ENCODE data around the gene PAFAH2.
"Not testable (repeated sequence)": the region's sequence is repeated elsewhere in the genome, so short reads cannot be mapped to it uniquely, and the experiment has no call there.

The PAFAH2 gene

DNA sequence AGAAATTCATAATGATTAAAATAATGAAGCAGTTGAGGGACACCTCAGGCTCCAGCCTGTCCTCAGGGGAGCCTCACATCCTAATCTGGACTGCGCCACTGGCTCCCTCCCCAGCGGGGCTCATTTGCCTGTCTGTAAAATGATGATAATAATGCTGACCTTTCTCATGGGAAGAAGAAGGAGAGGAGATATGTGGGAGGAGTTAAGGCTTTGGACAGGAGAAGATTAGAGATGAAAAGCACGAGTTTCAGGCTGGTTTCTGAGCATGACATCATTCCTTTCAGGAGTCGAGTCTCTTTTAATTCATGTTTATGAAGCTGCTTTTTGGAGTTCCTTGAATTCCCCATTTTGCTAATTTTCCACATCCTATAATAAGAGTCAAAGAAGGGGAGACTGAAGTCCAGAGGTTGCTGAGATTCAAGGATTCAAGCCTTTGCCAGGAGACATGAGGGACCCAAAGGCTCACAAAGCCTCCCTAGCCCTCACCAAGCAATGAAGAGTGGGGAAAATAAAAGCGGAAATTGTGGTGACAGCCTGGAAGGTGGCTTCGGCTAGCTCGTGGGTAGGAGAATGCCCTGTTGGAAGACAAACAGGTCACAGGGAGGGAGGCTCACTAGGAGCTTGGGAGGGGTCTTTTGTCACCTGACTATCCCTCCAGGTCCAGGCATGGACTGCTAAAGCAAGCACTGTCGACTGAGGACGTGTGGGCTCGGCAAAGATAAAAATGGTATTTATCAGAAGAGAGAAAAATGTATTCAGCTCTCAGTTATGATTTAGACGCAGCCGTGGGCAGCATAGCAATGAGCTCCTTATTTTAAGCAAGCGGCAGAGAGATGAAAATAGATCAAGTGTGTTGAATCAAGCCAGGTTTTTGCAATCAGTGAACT, 64.1 kb downstream of the PAFAH2 start:
- H3K9ac ChIP-seq (ENCODE audit: low read depth in 1 of 2, low read length in 2 of 2) = no peak overlapping the region
- no peaks in the 10 kb centered on the region for H3K4me1 ChIP-seq (ENCODE audit: control insufficient read depth in 2 of 2, insufficient read depth in 2 of 2, low read length in 2 of 2)
- H3K9me3 ChIP-seq (ENCODE audit: control insufficient read depth in 2 of 2, low read length in 2 of 2) = no peaks in the 10 kb centered on the region
- H3K27ac ChIP-seq (ENCODE audit: low read depth in 2 of 2, low read length in 2 of 2) = no peak overlapping the region
- H3K4me3 ChIP-seq (ENCODE audit: low read length in 2 of 2) = no peak overlapping the region
- no peaks in the 10 kb centered on the region for H3K36me3 ChIP-seq (ENCODE audit: control insufficient read depth in 2 of 2, insufficient read depth in 2 of 2, low read length in 2 of 2)
- peaks cover 0 to 3% of the 10 kb centered on the region in 2 donors for H3K27me3 ChIP-seq (ENCODE audit: control insufficient read depth in 2 of 2, insufficient read depth in 2 of 2, low read length in 2 of 2)

DNA sequence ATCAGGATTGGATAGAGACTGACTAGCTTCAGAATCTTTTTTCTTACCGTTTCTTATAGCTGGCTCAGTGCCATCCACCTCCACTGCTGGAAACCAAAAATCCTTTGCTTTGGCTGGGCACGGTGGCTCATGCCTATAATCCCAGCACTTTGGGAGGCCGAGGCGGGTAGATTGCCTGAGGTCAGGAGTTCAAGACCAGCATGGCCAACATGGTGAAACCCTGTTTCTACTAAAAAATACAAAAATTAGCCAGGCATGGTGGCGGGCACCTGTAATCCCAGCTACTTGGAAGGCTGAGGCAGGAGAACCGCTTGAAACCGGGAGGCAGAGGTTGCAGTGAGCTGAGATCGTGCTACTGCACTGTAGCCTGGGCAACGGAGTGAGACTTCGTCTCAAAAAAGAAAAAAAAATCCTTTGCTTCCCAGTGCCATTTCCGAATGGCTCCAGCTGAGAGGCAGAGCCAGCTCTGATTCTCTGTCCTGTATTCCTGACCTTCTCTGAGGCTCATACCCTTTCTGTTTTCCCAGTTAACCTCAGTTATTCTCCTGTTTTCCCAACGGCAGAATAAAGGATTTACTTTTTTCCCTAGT, 65.0 kb downstream of the PAFAH2 start:
- not testable (repeated sequence) for H3K27me3 ChIP-seq (ENCODE audit: control insufficient read depth in 2 of 2, insufficient read depth in 2 of 2, low read length in 2 of 2); H3K36me3 ChIP-seq (ENCODE audit: control insufficient read depth in 2 of 2, insufficient read depth in 2 of 2, low read length in 2 of 2); H3K4me1 ChIP-seq (ENCODE audit: control insufficient read depth in 2 of 2, insufficient read depth in 2 of 2, low read length in 2 of 2); H3K9ac ChIP-seq (ENCODE audit: low read depth in 1 of 2, low read length in 2 of 2); H3K4me3 ChIP-seq (ENCODE audit: low read length in 2 of 2); H3K27ac ChIP-seq (ENCODE audit: low read depth in 2 of 2, low read length in 2 of 2); H3K9me3 ChIP-seq (ENCODE audit: control insufficient read depth in 2 of 2, low read length in 2 of 2)

DNA sequence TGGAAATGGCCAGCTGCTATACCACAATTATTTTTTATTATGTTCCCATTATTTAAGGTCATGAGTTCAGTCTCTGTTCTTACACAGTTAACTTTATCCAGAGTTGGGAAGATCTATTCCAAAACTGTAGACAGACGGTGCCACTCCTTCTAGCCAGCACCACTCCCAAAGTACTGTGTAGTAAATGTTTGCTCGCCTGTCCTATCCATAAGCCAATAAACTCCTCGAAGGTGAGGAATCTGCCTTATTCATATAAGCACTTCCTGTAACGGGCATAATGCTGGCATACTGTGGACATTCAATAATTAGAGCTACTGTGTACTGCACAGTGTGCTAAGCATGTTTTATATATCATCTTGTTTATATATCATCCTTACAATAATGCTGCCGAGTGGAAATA, 65.5 kb downstream of the PAFAH2 start:
- Histone ChIP-seq H3K4me1 (ENCODE audit: control insufficient read depth in 2 of 2, insufficient read depth in 2 of 2, low read length in 2 of 2) (no peaks in the 10 kb centered on the region), H3K36me3 (ENCODE audit: control insufficient read depth in 2 of 2, insufficient read depth in 2 of 2, low read length in 2 of 2) (no peaks in the 10 kb centered on the region), H3K9ac (ENCODE audit: low read depth in 1 of 2, low read length in 2 of 2) (no peak overlapping the region), H3K4me3 (ENCODE audit: low read length in 2 of 2) (no peak overlapping the region), H3K27me3 (ENCODE audit: control insufficient read depth in 2 of 2, insufficient read depth in 2 of 2, low read length in 2 of 2) (peaks cover 0 to 3% of the 10 kb centered on the region in 2 donors), H3K9me3 (ENCODE audit: control insufficient read depth in 2 of 2, low read length in 2 of 2) (no peaks in the 10 kb centered on the region), H3K27ac (ENCODE audit: low read depth in 2 of 2, low read length in 2 of 2) (no peak overlapping the region)

DNA sequence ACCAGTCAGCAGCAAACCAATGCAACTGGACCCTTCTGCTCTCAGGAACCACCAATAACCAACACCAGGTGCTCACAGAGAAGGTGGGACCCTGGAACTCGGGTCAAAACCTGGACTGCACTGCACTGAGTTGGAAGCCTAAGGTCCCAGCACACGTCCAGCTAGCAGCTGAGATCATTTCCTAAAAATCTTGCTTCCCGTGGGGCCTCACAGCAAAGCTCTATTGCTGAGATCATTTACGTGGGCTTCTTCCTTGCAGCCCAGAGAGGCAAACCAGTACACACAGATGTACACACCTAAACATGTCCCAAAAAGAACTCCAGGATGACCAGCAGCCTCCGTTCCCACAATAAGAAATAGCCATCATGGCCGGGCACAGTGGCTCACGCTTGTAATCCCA, 68.8 kb downstream of the PAFAH2 start:
- Histone ChIP-seq H3K9me3 (ENCODE audit: control insufficient read depth in 2 of 2, low read length in 2 of 2) (no peaks in the 10 kb centered on the region), H3K36me3 (ENCODE audit: control insufficient read depth in 2 of 2, insufficient read depth in 2 of 2, low read length in 2 of 2) (no peaks in the 10 kb centered on the region), H3K4me3 (ENCODE audit: low read length in 2 of 2) (no peak overlapping the region), H3K4me1 (ENCODE audit: control insufficient read depth in 2 of 2, insufficient read depth in 2 of 2, low read length in 2 of 2) (no peaks in the 10 kb centered on the region), H3K27ac (ENCODE audit: low read depth in 2 of 2, low read length in 2 of 2) (no peak overlapping the region), H3K27me3 (ENCODE audit: control insufficient read depth in 2 of 2, insufficient read depth in 2 of 2, low read length in 2 of 2) (no peaks in the 10 kb centered on the region), H3K9ac (ENCODE audit: low read depth in 1 of 2, low read length in 2 of 2) (no peak overlapping the region)

DNA sequence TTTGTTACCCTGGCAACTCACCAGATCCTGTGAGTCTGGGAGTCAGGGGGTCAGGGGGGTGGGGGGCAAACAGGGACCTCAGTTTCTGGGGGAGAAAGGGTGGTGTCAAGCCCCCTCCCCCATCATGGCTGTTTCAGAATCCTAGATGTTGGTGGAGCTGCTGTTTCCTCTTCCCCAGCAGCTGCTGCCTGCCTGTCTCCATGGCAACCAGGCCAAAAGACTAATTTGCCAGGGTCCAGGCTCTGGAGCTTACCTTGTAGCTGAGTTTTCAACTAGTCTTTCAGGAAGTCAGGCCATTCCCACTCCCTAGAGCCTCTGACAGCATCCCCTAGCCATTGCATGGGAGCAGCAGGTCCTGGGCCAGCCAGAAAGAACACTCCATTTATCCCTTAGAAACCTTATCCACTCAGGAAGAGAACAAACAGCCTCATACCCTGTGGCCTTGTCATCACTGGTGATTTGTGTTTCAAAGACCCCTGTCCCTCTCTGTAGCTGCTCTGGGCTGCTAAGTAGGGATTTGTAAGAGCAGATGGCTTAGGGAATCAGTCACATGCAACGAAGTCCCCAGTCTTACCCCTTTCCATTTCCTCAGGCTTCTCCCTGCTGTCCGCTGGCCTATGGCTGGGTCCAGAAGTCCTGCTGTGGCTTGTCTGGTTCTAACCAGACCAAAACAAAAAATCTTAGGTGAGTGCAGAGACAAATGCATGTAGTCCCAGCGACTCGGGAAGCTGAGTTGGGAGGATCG, 70.2 kb downstream of the PAFAH2 start:
- no peak overlapping the region for H3K27ac ChIP-seq (ENCODE audit: low read depth in 2 of 2, low read length in 2 of 2)
- H3K4me1 ChIP-seq (ENCODE audit: control insufficient read depth in 2 of 2, insufficient read depth in 2 of 2, low read length in 2 of 2) = peaks cover 7 to 12% of the 10 kb centered on the region in 2 donors
- no peaks in the 10 kb centered on the region for H3K9me3 ChIP-seq (ENCODE audit: control insufficient read depth in 2 of 2, low read length in 2 of 2)
- no peak overlapping the region for H3K9ac ChIP-seq (ENCODE audit: low read depth in 1 of 2, low read length in 2 of 2)
- H3K36me3 ChIP-seq (ENCODE audit: control insufficient read depth in 2 of 2, insufficient read depth in 2 of 2, low read length in 2 of 2) = no peaks in the 10 kb centered on the region
- H3K4me3 ChIP-seq (ENCODE audit: low read length in 2 of 2) = no peak overlapping the region
- H3K27me3 ChIP-seq (ENCODE audit: control insufficient read depth in 2 of 2, insufficient read depth in 2 of 2, low read length in 2 of 2) = peaks cover 0 to 8% of the 10 kb centered on the region in 2 donors

DNA sequence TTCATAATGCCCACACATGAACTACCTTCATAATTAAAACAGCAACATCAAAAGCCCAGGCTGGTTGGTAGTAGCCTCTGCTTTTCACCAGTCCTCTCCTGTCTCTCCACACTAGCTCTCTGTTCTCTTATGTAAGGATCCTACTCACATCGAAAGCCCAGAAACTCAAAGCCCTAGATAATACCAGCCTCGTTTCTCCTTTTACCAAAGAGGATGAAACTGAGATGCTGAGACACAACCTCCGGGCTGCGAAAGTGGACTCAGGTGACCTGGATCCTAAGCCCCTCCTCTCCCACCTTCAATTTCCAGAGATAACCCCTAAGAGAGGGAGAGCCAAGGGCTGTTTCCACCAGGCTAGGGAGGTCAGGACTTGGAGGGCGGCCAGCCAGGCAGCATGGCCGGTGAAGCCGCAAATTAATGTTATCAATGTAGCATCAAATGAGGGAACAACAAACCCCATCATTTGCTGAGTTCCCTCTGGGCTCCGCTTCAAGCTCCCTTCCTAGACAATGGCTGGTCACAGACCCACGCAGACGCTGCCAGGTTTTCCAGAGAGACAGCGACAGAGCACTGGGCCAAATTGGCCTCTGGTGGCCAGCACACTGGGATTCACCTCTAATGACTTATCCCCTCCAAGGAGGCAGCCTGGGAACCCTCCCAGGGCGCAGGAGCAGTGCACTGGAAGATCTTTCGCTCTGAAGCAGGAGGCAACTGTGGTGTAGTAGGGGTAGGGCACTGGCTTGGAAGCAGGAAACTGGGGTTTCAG, 70.9 kb downstream of the PAFAH2 start:
- Histone ChIP-seq H3K36me3 (ENCODE audit: control insufficient read depth in 2 of 2, insufficient read depth in 2 of 2, low read length in 2 of 2) (no peaks in the 10 kb centered on the region), H3K9me3 (ENCODE audit: control insufficient read depth in 2 of 2, low read length in 2 of 2) (no peaks in the 10 kb centered on the region), H3K9ac (ENCODE audit: low read depth in 1 of 2, low read length in 2 of 2) (no peak overlapping the region), H3K4me3 (ENCODE audit: low read length in 2 of 2) (no peak overlapping the region), H3K27ac (ENCODE audit: low read depth in 2 of 2, low read length in 2 of 2) (no peak overlapping the region), H3K27me3 (ENCODE audit: control insufficient read depth in 2 of 2, insufficient read depth in 2 of 2, low read length in 2 of 2) (peaks cover 0 to 8% of the 10 kb centered on the region in 2 donors), H3K4me1 (ENCODE audit: control insufficient read depth in 2 of 2, insufficient read depth in 2 of 2, low read length in 2 of 2) (peaks cover 14 to 15% of the 10 kb centered on the region in 2 donors)

DNA sequence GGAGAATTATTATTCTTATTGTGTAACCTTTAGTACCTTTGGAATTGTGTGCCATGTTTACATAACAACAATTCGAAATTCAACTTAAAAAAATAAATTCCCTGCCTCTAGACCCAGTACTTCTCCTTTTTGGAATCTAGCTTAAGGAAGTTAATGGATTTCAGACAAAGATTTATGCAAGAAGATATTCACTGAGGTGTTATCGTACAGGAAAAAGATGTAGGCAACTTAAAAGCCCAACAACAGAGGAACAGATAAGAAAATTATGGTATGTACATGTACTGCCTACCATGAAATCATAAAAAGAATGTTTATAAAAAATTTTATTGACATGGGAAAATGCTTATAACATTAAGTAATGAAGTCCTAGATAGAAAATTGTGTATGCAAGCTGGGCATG, 73.4 kb downstream of the PAFAH2 start:
- Histone ChIP-seq H3K4me3 (ENCODE audit: low read length in 2 of 2) (no peak overlapping the region), H3K27me3 (ENCODE audit: control insufficient read depth in 2 of 2, insufficient read depth in 2 of 2, low read length in 2 of 2) (peaks cover 3 to 8% of the 10 kb centered on the region in 2 donors), H3K36me3 (ENCODE audit: control insufficient read depth in 2 of 2, insufficient read depth in 2 of 2, low read length in 2 of 2) (no peaks in the 10 kb centered on the region), H3K27ac (ENCODE audit: low read depth in 2 of 2, low read length in 2 of 2) (no peak overlapping the region), H3K9me3 (ENCODE audit: control insufficient read depth in 2 of 2, low read length in 2 of 2) (no peaks in the 10 kb centered on the region), H3K4me1 (ENCODE audit: control insufficient read depth in 2 of 2, insufficient read depth in 2 of 2, low read length in 2 of 2) (peaks cover 14 to 15% of the 10 kb centered on the region in 2 donors), H3K9ac (ENCODE audit: low read depth in 1 of 2, low read length in 2 of 2) (no peak overlapping the region)

DNA sequence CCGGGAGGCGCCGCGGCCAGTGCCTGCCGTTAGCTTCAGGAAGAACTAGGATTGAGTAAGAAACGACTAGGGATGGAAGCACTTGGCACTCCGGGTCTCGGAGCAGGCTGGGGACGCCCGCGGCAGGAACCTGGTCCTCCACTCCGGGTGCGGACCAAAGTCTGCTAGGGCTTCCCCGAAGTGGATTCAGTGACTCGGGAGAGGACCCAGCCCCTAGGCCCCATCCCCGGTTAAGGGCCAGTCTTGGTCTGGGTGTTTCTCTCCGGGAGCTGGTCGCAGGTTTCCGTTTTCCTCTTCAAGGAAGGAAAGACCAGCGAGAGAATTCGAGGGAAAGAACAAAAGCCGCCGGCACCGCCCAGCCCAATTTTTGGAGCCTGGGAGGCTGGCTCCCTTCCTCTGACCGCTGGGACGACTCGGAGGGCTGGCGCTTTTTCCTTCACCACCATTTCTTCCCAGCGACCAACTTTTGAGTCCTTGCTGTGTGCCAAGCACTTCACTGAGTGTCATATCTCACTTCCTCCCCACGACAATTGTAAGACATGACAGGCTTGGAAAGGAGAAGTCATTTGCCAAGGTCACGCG, 74.8 kb downstream of the PAFAH2 start:
- Histone ChIP-seq H3K27ac (ENCODE audit: low read depth in 2 of 2, low read length in 2 of 2) (peak overlapping the region; percentile 67), H3K36me3 (ENCODE audit: control insufficient read depth in 2 of 2, insufficient read depth in 2 of 2, low read length in 2 of 2) (no peaks in the 10 kb centered on the region), H3K9ac (ENCODE audit: low read depth in 1 of 2, low read length in 2 of 2) (peak overlapping the region; percentile 66 to 68), H3K4me3 (ENCODE audit: low read length in 2 of 2) (peak overlapping the region; percentile 64 to 74), H3K27me3 (ENCODE audit: control insufficient read depth in 2 of 2, insufficient read depth in 2 of 2, low read length in 2 of 2) (peaks cover 3 to 8% of the 10 kb centered on the region in 2 donors), H3K4me1 (ENCODE audit: control insufficient read depth in 2 of 2, insufficient read depth in 2 of 2, low read length in 2 of 2) (peaks cover 14 to 15% of the 10 kb centered on the region in 2 donors), H3K9me3 (ENCODE audit: control insufficient read depth in 2 of 2, low read length in 2 of 2) (no peaks in the 10 kb centered on the region)

DNA sequence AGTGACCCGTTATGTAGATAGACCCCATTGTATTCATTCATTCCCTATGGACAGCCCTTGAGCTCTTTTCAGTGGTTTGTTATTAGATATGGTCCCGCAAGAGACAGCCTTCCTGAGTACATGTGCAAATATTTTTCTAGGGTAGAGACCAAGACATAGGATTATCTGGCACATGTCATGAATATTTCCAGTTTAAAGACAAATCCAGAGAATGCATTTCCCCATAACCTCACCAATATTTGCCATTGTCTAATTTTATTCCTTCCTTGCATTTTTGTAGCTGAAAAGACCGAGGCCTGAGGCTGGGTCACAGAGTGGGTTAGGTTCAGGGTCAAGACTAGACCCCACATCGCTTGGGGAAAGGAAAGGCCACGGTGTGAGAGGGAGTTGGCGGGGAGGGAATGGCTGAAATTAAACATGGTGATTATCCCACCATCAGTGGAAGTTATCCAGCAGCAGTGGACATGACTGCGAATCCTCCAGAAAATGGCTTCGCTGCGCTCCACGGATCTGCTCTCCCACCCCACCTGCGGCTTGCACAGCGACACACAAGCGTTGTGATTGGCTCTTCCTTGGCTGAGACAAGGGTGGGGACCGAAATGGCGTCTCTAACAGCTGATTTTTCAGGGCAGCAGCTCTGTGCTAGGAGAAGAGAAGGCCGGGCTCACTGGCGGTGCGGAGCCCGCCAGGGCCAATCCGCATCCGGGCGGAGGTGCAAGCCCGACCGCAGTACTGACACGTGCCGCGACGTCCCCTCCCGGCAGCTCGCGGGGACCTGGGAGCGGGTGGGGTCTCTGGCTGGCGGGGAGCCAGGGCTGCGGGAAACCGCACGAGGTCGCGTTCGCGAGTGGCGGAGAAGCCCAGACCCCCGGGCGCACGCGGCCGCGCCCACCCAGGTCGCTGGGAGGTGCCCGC, 75.5 kb downstream of the PAFAH2 start:
- Histone ChIP-seq H3K9me3 (ENCODE audit: control insufficient read depth in 2 of 2, low read length in 2 of 2) (no peaks in the 10 kb centered on the region), H3K9ac (ENCODE audit: low read depth in 1 of 2, low read length in 2 of 2) (peak overlapping the region; percentile 66 to 68), H3K4me3 (ENCODE audit: low read length in 2 of 2) (peak overlapping the region; percentile 64 to 74), H3K4me1 (ENCODE audit: control insufficient read depth in 2 of 2, insufficient read depth in 2 of 2, low read length in 2 of 2) (peaks cover 14 to 15% of the 10 kb centered on the region in 2 donors), H3K27me3 (ENCODE audit: control insufficient read depth in 2 of 2, insufficient read depth in 2 of 2, low read length in 2 of 2) (peaks cover 3 to 8% of the 10 kb centered on the region in 2 donors), H3K27ac (ENCODE audit: low read depth in 2 of 2, low read length in 2 of 2) (peak overlapping the region; percentile 67), H3K36me3 (ENCODE audit: control insufficient read depth in 2 of 2, insufficient read depth in 2 of 2, low read length in 2 of 2) (no peaks in the 10 kb centered on the region)
